HG03575 (cell line): ENCODE data around the gene ARF1.

Source experiments
- ATAC-seq: cut with Tn5 transposase; IDR thresholded peaks from one replicate; pipeline ENCODE4 v1.9.1; 2021; ENCODE audit not compliant: unreplicated experiment, insufficient number of reproducible peaks, low FRiP score; ENCODE audit errors: extremely low read depth

Gene ARF1

GRCh38 chr1:228096416-228097332 is 14.2 kb downstream of the ARF1 start:
- no peak for ATAC-seq

GRCh38 chr1:228097333-228098081 is 15.0 kb downstream of the ARF1 start:
- no peak for ATAC-seq

GRCh38 chr1:228098323-228098931 is 15.9 kb downstream of the ARF1 start:
- ATAC-seq, result no peak

GRCh38 chr1:228099331-228099732 is 16.8 kb downstream of the ARF1 start:
- no peak for ATAC-seq

- ATAC-seq, result no peak
These were observed 18.5 kb downstream of the ARF1 start for GRCh38 chr1:228100822-228101613.

DNA sequence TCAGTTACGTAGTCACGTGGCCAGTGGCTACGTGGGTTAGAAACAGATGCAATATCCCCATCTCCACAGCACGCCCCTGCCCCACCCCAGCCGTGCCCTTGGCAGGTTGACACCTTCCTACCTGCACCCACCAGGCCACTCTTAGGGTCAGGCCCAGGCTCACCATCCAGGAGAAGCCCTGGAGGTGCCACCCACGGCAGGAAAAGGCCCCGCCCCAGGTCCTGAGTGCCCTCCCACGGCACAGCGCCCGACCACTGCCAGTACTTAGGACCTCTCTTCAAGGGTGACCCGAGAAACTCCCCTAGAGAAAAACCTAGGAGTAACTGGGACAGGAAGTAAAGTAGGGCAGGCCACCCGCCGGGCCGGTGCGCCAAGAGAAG is 19.1 kb downstream of the ARF1 start:
- ATAC-seq, result no peak

GRCh38 chr1:228101994-228102790 is 19.7 kb downstream of the ARF1 start:
- no peak for ATAC-seq

GRCh38 chr1:228102791-228103620 is 20.5 kb downstream of the ARF1 start, which contains the start of gene C1orf35:
Gene C1orf35 (minus strand): TSS chr1:228103325. CDS start chr1:228103227, 98 bp downstream.
- ATAC-seq, result peak; percentile 29

- ATAC-seq, result no peak
These were observed 22.2 kb downstream of the ARF1 start for GRCh38 chr1:228104526-228105269.

- no peak for ATAC-seq
These were observed 22.9 kb downstream of the ARF1 start for GRCh38 chr1:228105270-228105995.

GRCh38 chr1:228105996-228106799 is 23.7 kb downstream of the ARF1 start:
- no peak for ATAC-seq

DNA sequence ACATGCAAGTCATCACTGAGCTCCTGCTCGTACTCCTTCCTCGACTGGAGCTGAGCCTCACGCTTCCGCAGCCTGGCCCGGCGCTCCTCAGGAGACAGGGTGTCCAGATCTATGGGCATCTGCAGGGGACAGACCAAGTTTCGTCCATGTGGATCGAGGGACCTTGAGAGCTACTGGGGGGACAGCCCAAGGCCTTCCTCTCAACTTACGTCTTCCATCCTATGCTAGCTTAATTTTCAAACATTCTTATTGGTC is 24.2 kb downstream of the ARF1 start:
- no peak for ATAC-seq

- ATAC-seq, result no peak
These were observed 25.1 kb downstream of the ARF1 start for GRCh38 chr1:228107636-228108035.

DNA sequence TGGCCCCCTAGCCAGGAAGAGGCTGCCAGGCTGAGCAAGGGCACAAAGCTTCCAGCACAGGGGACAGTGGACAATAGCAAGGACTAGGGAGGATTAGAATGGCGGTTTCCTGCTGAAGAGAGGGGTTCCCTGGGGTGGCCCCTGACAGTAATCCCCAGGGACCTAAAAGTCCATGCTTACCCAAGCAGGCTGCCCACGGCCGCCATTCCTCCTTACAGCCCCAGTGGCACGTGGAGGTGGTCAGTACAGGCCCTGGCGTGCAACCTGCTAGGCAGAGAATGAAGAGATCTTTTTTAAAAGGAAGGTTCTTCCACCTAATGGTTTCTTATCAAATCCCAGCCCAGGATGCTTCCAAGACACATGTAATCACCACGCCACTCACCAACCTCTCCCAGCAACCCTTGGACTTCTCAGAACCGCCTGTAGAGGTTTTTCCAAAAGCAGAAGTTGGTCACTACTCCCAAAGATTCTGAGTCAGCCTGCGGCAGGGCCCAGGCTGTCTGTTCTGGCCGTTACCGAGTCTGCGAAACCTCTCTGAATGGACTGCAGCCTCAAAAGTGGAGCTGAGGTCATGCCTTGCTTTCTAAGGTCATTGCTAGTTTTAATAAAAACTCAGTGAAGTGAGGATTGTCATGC is 25.7 kb downstream of the ARF1 start:
- ATAC-seq, result no peak

DNA sequence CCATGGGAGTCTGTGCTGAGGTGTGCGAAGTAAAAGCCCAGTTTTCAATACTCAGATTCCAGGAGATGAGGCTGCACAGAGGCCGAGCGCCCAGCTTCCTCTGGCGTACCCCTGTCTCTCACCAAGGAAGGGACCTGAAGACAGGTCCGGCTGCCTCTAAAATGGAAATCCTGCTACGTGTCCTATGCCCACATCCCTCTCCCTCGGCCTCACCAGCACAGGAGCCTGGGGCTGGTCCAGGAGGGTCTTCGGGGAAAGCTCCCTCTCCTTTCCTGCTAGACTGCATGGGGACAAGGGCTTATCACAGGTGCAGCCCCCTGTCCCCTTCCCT is 26.2 kb downstream of the ARF1 start:
- ATAC-seq, result no peak
